Endothelial cell of umbilical vein (primary cell): ENCODE results near the gene EMC8. TPM values are rescaled to one million over a fixed set of nuclear protein-coding genes. Genes with fewer than 3 reads are reported as not detected.

ENCODE experiments used
- BruUV-seq: library from RNA; stranded (reverse); fragments of 400-500 nt; replicated peaks from 2 replicates; lab custom pipeline; 2021; lab: Mats Ljungman, UMichigan
- CTCF ChIA-PET: fragments of 300-600, 350-600 bp; sonication (Branson Sonifier 250); formaldehyde crosslinking; loops from one replicate; lab custom pipeline; 2021; ENCODE audit warnings: antibody characterized with exemption, inconsistent platforms; lab: Charles Lee
- POLR2A ChIA-PET: fragments of 300-600, 350-600 bp; sonication (Branson Sonifier 250); formaldehyde crosslinking; loops from one replicate; lab custom pipeline; 2021; ENCODE audit warnings: antibody characterized with exemption, inconsistent platforms; lab: Charles Lee
- DNase-seq: peaks from one replicate; pipeline ENCODE4 v3.0.0-alpha.2; 2011; ENCODE audit warnings: low read depth, low spot score
- FAIRE-seq: peaks from 2 replicates; lab custom pipeline; 2011; peaks lifted over from hg19 to GRCh38; lab: Jason Lieb, UNC
- H2AFZ ChIP-seq: 2 replicates; pipeline ENCODE4 v1.6.0; 2012; ENCODE audit warnings: low read depth, low read length, control low read depth, inconsistent platforms
- H3K27ac ChIP-seq: 2 replicates; pipeline ENCODE4 v1.5.1; 2011; ENCODE audit warnings: low read depth, mild to moderate bottlenecking, control low read depth, low read length, moderate library complexity; ENCODE audit not compliant: insufficient read depth
- H3K27me3 ChIP-seq, 2 experiments: 2 replicates each; pipeline versions ENCODE4 v1.6.0 to v1.6.1; 2011; ENCODE audit warnings: low read length in 2 of 2, mixed read lengths in 1 of 2; ENCODE audit not compliant: control insufficient read depth in 2 of 2, insufficient read depth in 2 of 2
- H3K36me3 ChIP-seq, 2 experiments: 2 replicates in 1 of 2; 3 replicates in 1 of 2; pipeline ENCODE4 v1.5.1; 2011; ENCODE audit warnings: low read length in 2 of 2, mild to moderate bottlenecking in 1 of 2, moderate library complexity in 1 of 2; ENCODE audit not compliant: control insufficient read depth in 2 of 2, insufficient read depth in 2 of 2; ENCODE audit errors: extremely low read depth in 1 of 2
- H3K4me1 ChIP-seq: 3 replicates; pipeline ENCODE4 v1.5.1; 2011; ENCODE audit warnings: mild to moderate bottlenecking, low read length; ENCODE audit not compliant: control insufficient read depth, insufficient read depth; ENCODE audit errors: extremely low read depth
- H3K4me2 ChIP-seq: 2 replicates; pipeline ENCODE4 v1.6.1; 2011; ENCODE audit warnings: low read length, control low read depth, mixed read lengths; ENCODE audit not compliant: insufficient read depth
- H3K4me3 ChIP-seq, 3 experiments: fragments of 200-600 bp in 1 of 3; sonication (generic), shearing (Covaris generic) in 1 of 3; replicated peaks in 1 of 3; 2 replicates each; pipeline ENCODE4 v1.5.1; 2011 to 2016; ENCODE audit warnings: control low read depth in 3 of 3, low read length in 3 of 3, mild to moderate bottlenecking in 2 of 3, inconsistent platforms in 1 of 3, low read depth in 1 of 3, moderate library complexity in 1 of 3; ENCODE audit not compliant: insufficient read depth in 1 of 3
- H3K79me2 ChIP-seq: 2 replicates; pipeline ENCODE4 v1.6.0; 2012; ENCODE audit warnings: low read length, inconsistent platforms; ENCODE audit not compliant: control insufficient read depth, insufficient read depth
- H3K9ac ChIP-seq: replicated peaks from 2 replicates; pipeline ENCODE3; 2011; ENCODE audit warnings: low read length, control low read depth; ENCODE audit not compliant: insufficient read depth; ENCODE audit errors: extremely low read depth
- H3K9me1 ChIP-seq: replicated peaks from 3 replicates; pipeline ENCODE4 v1.6.0; 2011; ENCODE audit warnings: mild to moderate bottlenecking, low read length; ENCODE audit not compliant: control insufficient read depth, insufficient read depth; ENCODE audit errors: extremely low read depth
- H3K9me3 ChIP-seq: replicated peaks from 2 replicates; pipeline ENCODE4 v1.5.1; 2012; ENCODE audit warnings: low read length, inconsistent platforms; ENCODE audit not compliant: control insufficient read depth, insufficient read depth
- H4K20me1 ChIP-seq: replicated peaks from 2 replicates; pipeline ENCODE3; 2011; ENCODE audit warnings: mild to moderate bottlenecking, low read length; ENCODE audit not compliant: control insufficient read depth, insufficient read depth; ENCODE audit errors: extremely low read depth
- EZH2 ChIP-seq: IDR thresholded peaks from 2 replicates; pipeline ENCODE4 v1.6.1; 2012; ENCODE audit warnings: borderline replicate concordance, low read depth, mild to moderate bottlenecking, moderate library complexity, low read length, inconsistent platforms; ENCODE audit not compliant: severe bottlenecking
- FOS ChIP-seq: IDR thresholded peaks from 2 replicates; pipeline ENCODE4 v1.6.1; 2011; ENCODE audit warnings: mild to moderate bottlenecking, low read length, moderate library complexity, borderline replicate concordance; ENCODE audit not compliant: insufficient read depth
- GATA2 ChIP-seq: IDR thresholded peaks from 2 replicates; pipeline ENCODE4 v1.7.0; 2011; ENCODE audit warnings: low read depth, mild to moderate bottlenecking, moderate library complexity, mixed read lengths, low read length; ENCODE audit not compliant: insufficient read length, insufficient read depth
- JUN ChIP-seq: IDR thresholded peaks from 2 replicates; pipeline ENCODE4 v1.6.1; 2011; ENCODE audit warnings: borderline replicate concordance, low read depth; ENCODE audit not compliant: insufficient read length, insufficient read depth
- MYC ChIP-seq: IDR thresholded peaks from one replicate; pipeline ENCODE4 v1.6.1; 2011; ENCODE audit warnings: mild to moderate bottlenecking, low read depth, low read length
- POLR2A ChIP-seq: IDR thresholded peaks from 2 replicates; pipeline ENCODE4 v1.6.1; 2012; ENCODE audit warnings: low read depth, mild to moderate bottlenecking, control low read depth, low read length
- POLR2AphosphoS5 ChIP-seq: IDR thresholded peaks from 2 replicates; pipeline ENCODE4 v1.6.1; 2012; ENCODE audit warnings: low read depth, mild to moderate bottlenecking, control low read depth, low read length, moderate library complexity; ENCODE audit not compliant: insufficient read depth
- dilution Hi-C: fragments of 300-500 bp; cut with MboI; formaldehyde crosslinking; loops from one replicate; pipeline ENCODE4 v1.15.0; 2019; ENCODE audit warnings: low sequenced_read_pairs; ENCODE audit not compliant: extremely low pct_ligation_motif_present
- intact Hi-C: fragments of 100-400 bp; cut with micrococcal nuclease; formaldehyde crosslinking; loops from one replicate; pipeline ENCODE4 v1.10.0; 2022
- polyA plus RNA-seq, 4 experiments: library from polyadenylated mRNA; depleted of rRNA in 3 of 4; stranded (reverse) in 3 of 4; unstranded in 1 of 4; fragments of >200 nt; gene quantifications; 2 replicates each; pipeline versions ENCODE4 v1.2.1 to v1.2.3, GENCODE V29; 2011 to 2012; ENCODE audit warnings: missing spikeins in 1 of 4
- total RNA-seq: library from RNA; stranded (reverse); gene quantifications from 2 replicates; pipeline ENCODE4 v1.2.3, GENCODE V29; 2021
- TF ChIP-seq, protein P1 (sequence below), 2 donors: IDR thresholded peaks; 1 replicate in 1 of 2; 2 replicates in 1 of 2; pipeline ENCODE4 v1.5.1; 2011; ENCODE audit warnings: low read length in 2 of 2, mild to moderate bottlenecking in 2 of 2, moderate library complexity in 2 of 2, control low read depth in 1 of 2, inconsistent platforms in 1 of 2, low read depth in 1 of 2; ENCODE audit not compliant: insufficient read depth in 1 of 2; ENCODE audit errors: extremely low read depth in 1 of 2
- TF ChIP-seq, protein P2 (sequence below): IDR thresholded peaks from 2 replicates; pipeline ENCODE4 v1.6.1; 2011; ENCODE audit not compliant: insufficient read depth, insufficient read length

Gene EMC8
- total and polyA plus RNA-seq, 2 donors (not counting 3 experiments of a cell fraction or from before 2014, with no cell fraction given) = 51.2 to 59.6 TPM

DNA sequence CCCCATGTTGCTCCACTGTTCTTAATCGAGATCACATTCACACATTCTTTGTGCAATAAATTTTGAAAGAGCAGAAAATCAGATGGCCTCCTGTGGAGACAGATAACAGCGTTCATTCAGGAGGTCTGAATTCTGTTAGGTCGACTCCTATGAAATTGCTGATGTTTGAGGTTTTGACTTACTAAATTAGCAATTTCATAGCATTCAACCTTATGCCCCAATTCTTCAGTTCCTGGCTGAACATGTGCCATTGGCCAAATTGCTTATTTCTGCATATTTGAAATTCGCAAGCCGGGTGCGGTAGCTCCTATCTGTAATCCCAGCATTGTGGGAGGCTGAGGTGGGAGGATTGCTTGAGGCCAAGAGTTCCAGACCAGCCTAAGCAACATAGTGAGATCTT lies 26.3 kb downstream of the EMC8 start:
- intact Hi-C loops = no loop called here
- ChIA-PET CTCF (no interaction called here), POLR2A (no interaction called here)
- dilution Hi-C loops = no loop called here
- Histone ChIP-seq H3K9me1 (no peaks in the 10 kb centered on the region), H2AFZ (no peak overlapping the region), H3K4me3 (no peak overlapping the region), H3K4me1 (peaks cover 6% of the 10 kb centered on the region), H3K79me2 (no peaks in the 10 kb centered on the region), H3K27me3 (no peaks in the 10 kb centered on the region), H4K20me1 (no peaks in the 10 kb centered on the region), H3K27ac (no peak overlapping the region), H3K4me2 (no peak overlapping the region), H3K9ac (no peak overlapping the region), H3K9me3 (no peaks in the 10 kb centered on the region), H3K36me3 (peaks cover 0 to 3% of the 10 kb centered on the region in 2 experiments)
- no TSS peak for BruUV-seq
- TF ChIP-seq, protein P1, sequence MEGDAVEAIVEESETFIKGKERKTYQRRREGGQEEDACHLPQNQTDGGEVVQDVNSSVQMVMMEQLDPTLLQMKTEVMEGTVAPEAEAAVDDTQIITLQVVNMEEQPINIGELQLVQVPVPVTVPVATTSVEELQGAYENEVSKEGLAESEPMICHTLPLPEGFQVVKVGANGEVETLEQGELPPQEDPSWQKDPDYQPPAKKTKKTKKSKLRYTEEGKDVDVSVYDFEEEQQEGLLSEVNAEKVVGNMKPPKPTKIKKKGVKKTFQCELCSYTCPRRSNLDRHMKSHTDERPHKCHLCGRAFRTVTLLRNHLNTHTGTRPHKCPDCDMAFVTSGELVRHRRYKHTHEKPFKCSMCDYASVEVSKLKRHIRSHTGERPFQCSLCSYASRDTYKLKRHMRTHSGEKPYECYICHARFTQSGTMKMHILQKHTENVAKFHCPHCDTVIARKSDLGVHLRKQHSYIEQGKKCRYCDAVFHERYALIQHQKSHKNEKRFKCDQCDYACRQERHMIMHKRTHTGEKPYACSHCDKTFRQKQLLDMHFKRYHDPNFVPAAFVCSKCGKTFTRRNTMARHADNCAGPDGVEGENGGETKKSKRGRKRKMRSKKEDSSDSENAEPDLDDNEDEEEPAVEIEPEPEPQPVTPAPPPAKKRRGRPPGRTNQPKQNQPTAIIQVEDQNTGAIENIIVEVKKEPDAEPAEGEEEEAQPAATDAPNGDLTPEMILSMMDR (IDR thresholded peaks at IDR 0.05; ENCODE audit: extremely low read depth in 1 of 2, insufficient read depth in 1 of 2, low read depth in 1 of 2, low read length in 2 of 2) = no peak
- no peak for TF ChIP-seq MYC
- TF ChIP-seq JUN = no peak
- TF ChIP-seq, protein P2, sequence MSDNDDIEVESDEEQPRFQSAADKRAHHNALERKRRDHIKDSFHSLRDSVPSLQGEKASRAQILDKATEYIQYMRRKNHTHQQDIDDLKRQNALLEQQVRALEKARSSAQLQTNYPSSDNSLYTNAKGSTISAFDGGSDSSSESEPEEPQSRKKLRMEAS = no peak
- TF ChIP-seq GATA2 = no peak
- no peak for TF ChIP-seq FOS
- no peak for TF ChIP-seq EZH2
- TF ChIP-seq POLR2AphosphoS5 = no peak
- TF ChIP-seq POLR2A = no peak
- DNase-seq = no peak
- no peak for FAIRE-seq
